Stimulated activated CD8-positive, alpha-beta memory T cell treated with anti-CD3 and anti-CD28 coated beads, Interleukin-15, amount 100 ng/mL, for 24 hours (primary cell): ENCODE measurements around the gene PTCRA.
"Not testable (repeated sequence)": the region's sequence is repeated elsewhere in the genome, so short reads cannot be mapped to it uniquely, and the experiment has no call there.

ENCODE experiments used
- DNase-seq: peaks from one replicate; pipeline ENCODE4 v3.0.0-alpha.2; 2020; ENCODE audit warnings: low read depth

The PTCRA gene, protein sequence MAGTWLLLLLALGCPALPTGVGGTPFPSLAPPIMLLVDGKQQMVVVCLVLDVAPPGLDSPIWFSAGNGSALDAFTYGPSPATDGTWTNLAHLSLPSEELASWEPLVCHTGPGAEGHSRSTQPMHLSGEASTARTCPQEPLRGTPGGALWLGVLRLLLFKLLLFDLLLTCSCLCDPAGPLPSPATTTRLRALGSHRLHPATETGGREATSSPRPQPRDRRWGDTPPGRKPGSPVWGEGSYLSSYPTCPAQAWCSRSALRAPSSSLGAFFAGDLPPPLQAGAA

DNA sequence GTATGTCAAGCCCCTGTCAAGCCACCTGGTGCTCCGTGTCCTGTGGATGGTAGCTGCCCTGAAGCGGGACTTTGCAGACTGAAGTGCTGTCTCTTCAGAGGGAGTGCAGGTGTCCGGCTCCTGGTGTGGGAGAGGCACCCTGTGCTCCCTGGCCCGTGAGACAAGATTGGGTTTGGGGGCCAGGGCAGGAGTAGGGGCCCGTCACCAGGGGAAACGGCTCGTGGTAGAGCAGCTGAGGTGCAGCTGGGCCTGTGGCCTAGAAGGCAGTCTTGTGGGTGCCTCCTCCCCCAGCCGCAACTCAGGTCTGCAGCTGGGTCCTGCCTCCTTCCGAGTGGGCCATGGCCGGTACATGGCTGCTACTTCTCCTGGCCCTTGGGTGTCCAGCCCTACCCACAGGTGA is at the start of gene PTCRA:
TSS of gene PTCRA (plus strand) at position 322 of the 400 bp plus-strand sequence. CDS start at position 339, 17 bp downstream.
- DNase-seq: no peak

DNA sequence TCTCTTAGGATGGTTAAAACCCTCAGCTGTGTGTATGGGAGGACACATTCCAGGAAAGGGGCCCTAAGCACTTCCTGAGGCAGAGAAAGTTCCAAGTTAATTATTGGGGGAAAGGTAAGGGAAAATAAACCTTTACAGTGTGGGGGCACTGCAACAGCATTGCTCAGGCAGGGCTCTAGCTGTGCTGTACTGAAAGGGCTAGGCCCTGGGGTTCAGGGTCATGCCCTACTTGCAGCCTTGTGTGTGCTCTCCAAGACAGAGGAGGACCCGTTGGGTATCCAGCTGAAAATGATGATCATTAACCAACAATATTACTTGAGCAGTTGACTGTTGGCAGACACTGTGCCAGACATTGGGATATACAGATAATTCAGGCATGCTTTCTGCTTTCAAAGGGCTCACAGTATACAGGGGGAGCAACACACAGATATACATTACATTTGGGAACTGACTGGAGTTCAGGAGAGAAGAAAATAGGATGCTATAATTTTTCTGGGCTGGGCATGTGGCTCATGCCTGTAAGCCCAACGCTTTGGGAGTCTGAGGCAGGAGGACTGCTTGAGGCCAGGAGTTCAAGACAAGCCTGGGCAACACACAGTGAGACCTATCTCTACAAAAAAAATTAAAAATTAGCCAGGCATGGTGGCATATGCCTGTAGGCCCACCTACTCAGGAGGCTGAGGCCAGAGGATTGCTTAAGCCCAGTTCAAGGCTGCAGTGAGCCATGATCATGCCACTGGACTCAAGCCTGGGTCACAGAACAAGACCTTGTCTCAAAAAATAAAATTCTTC is 45.5 kb upstream of the PTCRA start:
- no peak for DNase-seq

DNA sequence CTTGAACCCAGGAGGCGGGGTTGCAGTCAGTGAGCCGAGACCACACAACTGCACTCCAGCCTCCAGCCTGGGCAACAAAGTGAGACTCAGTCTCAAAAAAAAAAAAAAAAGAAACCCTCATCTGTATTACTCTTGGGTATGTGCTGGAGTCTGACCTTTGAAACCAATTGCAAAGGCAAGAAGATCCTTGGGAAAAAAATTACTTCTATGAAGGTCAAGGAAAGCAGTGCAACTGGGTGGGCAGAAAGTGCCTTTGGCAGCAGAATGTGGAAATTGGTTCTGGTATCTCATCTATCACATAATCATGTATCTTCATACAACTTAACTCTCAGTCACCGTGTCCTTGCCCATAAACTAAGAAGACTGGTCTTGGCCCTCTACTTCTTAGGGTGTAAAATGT is 44.1 kb upstream of the PTCRA start:
- no peak for DNase-seq

DNA sequence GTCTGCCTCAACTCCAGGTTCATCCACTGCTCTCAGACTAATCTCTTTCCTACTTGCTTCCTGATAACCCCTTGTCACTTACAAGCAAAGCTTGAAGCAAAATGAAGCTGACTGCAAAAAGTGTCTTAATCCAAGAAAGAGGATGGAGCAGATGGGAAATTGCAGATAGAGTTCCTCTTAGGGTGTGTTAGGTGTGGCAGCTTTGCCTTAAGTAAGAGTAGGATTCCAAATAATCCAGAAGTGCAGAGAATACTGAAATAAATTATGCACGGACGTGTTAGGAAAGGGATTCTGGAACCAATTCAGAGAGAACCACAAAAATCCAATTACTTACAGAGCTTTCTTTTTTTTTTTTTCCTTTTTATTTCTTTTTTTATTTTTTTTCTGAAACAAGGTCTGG is 42.5 kb upstream of the PTCRA start:
- no peak for DNase-seq

DNA sequence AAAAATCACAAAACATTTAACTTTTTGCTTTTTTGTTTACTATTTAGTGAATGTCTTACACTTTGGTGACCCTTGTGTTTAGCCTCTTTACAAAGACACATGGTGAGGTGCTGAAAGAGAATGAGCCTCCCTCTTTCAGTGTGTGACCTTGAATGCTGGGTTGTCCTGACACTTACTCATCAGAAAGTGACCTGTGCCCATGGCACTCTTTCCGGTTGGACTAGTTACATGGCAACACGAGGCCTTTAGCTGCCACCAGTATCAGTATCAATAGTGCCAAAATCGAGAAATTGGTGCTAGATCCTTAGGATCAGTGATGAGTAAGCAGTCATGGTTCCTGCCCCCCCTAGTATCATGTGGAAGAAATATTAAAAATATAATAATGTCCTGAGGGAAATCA is 38.2 kb upstream of the PTCRA start:
- DNase-seq: no peak

DNA sequence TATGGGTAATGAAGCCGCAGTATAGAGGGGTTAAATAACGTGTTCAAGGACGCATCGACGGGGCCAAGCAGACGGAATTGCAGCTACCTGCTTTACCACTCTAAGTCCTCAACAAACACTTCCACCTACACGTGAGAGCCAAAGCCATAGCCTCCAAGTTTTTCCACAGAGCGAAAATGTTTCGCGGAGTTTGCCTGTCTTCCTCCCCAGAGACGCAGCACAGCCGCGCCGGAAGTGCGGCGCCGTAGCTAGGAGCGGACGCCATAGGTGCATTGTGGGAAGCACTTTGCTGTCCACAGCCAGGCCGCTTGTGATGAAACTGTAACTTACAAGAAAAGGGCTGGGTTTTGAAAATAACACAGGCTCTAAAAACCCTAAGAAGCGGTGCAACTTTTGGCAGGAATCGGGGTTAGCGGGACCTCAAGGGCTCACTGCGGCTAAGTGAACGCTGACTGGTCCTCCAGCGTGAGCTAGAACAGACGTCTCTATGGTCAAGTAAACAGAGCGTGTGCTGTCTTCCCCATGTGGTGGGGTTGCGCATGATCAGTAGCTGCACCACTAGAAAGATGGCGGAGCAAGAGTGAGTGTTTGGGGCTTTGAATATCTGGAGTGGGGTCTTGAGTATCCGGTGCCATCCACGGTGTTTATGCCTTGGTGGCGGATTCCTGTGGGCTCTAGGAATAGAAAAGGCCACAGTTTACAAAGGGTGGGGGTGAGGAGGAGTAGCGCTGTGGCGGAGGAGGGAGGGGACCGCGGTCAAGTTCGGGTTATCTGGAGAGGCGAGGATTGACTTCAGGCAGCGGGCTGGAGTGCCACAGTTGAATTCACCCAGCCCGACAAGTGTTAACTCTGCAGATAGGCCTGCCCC is 36.2 kb upstream of the PTCRA start, which contains the start of gene RPL7L1:
TSS of gene RPL7L1 (plus strand) at position 245 of the 868 bp plus-strand sequence. CDS start at position 540, 295 bp downstream.
- DNase-seq: peak; percentile 57

DNA sequence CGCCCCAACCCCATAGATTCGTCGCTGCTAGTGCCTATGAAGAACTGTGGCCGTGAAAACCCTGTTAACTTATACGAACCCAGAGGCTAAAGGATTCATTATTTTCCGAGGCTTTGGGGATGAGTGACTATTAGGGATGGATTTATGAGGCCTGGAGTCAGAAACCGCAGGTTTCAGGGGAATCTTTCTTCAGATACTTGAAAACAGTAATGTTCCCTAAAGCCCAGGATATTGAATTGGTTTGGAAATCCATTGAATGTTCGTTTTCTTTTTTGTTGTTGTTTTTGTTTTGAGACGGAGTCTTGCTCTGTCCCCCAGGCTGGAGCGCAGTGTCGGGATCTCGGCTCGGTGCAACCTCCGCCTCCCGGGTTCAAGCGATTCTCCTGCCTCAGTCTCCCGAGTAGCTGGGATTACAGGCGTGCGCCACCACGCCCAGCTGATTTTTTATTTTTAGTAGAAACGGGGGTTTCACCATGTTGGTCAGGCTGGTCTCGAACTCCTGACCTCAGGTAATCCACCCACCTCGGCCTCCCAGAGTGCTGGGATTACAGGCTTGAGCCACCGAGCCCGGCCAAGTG is 35.5 kb upstream of the PTCRA start:
- not testable (repeated sequence) for DNase-seq

DNA sequence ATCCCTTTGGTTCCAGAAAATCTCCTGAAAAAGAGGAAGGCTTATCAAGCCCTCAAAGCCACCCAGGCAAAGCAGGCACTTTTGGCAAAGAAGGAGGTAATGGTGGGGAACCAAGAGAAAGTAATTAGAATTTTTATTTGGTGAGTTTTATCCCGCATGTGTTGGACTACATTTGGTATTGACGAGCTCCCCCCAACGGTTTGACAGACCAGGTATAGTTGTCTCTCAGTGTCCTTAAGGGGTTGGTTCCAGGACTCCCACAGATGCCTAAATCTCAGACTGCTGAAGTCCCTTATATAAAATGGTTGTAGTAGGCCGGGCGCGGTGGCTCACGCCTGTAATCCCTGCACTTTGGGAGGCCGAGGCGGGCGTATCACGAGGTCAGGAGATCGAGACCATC is 35.0 kb upstream of the PTCRA start:
- DNase-seq: not testable (repeated sequence)

DNA sequence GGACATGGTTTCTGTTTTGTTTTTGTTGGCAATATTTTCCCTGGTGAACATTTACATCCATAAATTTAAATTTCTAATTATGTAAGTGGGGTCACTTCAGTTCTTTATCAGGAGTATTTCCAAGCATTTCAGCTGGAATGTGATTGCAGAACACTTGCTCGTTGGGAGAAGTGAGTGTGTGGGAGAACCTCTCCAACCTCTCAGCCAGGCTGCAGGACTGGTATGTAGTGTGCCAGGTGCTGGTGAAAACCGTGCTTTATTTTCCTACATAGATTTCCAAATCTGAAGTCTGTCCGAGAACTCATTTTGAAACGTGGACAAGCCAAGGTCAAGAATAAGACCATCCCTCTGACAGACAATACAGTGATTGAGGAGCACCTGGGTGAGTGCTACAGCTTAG is 30.2 kb upstream of the PTCRA start:
- DNase-seq: no peak

DNA sequence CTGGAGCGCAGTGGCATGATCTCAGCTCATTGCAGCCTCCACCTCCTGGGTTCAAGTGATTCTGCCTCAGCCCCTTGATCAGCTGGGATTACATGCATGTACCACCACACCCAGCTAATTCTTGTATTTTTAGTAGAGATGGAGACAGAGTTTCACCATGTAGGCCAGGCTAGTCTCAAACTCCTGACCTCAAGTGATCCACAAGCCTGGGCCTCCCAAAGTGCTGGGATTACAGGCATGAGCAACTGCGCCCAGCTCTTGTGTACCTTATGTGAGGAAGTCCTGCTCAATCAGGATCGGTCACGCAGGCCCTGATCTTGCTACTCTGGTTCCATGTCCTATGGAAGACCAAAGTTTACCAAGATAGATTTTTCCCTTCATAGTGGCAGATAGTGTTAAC is 27.7 kb upstream of the PTCRA start:
- not testable (repeated sequence) for DNase-seq

DNA sequence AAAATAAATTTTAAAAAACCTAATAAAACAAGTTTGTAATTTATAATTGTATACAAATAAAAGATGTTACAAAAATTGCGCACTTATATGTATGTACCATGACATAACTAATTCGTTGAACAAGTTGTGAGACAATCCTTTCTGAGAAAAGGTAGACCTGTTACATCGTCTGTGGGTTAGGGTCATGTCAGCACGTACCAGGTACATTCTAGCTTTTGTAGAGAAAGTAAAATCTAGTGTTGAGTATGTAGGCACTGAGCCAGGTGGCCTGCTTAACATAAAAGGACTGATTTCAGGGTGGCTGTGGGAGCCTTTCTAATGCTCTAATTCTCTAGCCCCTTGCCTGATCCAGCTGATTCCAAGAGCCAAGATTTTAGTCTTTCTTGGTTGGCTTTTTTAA is 26.0 kb upstream of the PTCRA start:
- no peak for DNase-seq

DNA sequence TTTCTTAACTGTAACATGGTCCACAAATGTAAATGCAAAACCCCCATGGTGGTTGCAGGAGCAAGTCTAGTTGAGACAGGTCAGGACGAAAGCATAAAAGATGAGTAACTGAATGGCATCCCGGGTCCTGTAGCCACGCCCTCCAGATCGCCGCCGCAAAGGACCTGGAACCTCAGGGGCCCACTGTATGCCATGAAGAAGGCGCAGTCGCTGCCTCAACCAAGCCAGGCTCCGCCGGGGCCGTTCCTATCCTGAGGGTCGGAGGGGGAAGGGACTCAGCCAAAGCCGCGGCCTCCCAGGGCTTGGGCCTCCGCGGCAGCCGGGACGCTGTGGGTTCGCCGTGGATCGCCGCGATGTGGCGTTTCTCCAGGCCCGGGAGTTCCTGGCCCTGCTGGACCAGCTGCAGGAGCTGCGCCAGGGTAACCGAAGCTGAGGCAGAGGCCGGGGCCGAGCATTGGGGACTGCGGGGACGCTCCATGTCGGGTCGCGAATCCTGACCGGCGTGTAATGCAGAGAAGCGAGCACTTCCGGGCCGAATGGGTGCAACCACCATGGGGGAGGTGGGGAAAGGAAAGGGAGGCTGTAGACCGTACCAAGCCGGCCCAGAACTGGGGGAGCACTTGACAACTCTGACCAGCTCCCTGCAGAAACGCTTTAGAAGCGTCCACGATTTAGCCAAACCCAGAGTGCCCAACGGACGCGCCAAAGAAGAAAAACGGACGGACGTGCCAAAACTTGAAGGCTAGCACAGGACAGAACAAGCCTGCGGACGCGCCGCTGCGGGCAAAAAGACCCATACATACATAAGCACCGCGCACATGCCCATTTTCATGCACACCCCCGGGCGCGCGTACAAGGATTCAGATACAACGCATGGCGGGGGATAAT is 25.3 kb upstream of the PTCRA start:
- DNase-seq: peak; percentile 70

DNA sequence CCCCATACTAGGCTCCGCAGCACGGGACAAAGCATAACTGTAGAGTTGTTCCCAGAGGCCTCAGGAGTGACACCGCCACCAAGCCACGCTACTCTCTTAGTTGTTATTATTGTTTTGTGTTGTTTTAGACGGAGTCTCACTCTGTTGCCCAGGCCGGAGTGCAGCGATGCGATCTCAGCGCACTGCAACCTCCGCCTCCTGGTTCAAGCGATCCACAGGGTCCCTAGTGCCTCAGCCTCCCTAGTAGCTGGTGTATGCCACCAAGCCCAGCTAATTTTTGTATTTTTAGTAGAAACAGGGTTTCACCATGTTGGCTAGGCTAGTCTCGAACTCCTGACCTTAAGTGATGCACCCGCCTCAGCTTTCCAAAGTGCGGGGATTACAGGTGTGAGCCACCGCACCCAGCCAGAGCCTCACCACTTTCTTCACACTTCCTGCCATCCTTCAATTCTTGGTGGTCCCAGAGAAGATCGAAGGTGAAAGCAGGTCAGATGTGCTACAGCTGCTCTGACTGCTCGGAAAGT is 24.6 kb upstream of the PTCRA start:
- no peak for DNase-seq

DNA sequence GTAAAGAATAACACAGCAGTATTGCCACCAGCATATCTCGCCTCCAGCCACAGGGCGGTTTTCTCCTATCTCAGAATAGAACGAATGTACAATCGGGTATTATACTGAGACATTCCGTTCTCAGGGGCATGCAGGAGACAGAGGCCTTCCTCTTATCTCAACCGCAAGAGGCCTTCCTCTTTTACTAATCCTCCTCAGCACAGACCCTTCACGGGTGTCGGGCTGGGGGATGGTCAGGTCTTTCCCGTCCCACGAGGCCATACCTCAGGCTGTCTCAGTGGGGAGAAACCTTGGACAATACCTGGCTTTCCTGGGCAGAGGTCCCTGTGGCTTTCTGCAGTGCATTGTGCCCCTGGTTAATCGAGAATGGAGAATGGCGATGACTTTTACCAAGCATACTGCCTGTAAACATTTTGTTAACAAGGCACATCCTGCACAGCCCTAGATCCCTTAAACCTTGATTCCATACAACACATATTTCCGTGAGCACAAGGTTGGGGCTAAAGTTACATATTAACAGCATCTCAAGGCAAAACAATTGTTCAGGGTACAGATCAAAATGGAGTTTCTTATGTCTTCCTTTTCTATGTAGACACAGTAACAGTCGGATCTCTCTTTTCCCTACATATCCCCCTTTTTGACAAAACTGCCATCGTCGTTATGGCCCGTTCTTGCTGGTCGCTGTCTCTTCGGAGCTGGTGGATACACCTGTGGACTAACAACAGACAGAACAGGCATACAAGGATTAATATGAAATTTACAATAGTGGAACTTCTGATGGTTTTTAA is 21.6 kb upstream of the PTCRA start:
- DNase-seq: not testable (repeated sequence)

DNA sequence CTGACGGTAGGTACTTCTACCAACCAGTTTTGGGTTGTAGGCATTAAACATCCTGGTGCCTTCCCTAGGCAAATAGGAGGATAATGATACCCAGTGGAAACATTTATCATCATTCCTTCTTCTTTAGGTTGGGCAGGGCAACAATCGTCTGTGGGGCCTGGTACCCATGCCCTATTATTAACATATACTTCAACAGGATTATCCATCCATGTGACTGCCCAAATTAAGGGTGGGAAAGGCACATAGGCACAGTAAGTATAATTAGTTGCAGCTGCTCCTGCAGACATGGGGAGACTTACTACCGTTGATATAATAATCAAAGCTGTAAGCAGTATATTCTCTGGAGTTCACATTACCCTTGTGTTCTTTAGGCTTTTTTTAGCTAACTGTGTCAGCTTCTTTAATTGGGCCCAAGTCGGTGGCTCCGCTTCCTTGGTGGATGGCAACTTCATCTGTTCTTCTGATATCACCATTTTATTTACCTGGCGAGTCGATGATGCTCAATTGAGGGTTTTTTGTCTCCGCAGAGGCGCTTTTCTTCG is 19.6 kb upstream of the PTCRA start:
- no peak for DNase-seq

DNA sequence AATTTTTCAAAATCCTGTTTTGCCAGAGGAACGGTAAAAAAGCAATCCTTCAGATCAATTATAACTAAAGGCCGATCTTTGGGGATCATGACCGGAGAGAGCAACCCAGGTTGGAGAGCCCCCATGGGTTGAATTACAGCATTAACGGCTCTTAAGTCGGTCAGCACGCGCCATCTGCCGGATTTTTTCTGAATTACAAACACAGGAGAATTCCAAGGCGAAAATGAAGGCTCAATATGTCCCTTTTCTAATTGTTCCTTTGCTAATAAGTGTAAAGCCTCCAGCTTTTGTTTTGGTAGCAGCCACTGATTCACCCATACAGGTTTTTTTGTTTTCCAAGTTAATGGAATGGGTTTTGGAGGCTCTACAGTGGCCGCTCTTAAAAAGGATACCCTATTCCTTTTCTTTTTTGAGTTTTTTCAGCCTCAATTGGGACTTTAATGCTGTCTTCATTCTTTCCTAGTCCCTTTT is 16.9 kb upstream of the PTCRA start:
- DNase-seq: peak; percentile 31

DNA sequence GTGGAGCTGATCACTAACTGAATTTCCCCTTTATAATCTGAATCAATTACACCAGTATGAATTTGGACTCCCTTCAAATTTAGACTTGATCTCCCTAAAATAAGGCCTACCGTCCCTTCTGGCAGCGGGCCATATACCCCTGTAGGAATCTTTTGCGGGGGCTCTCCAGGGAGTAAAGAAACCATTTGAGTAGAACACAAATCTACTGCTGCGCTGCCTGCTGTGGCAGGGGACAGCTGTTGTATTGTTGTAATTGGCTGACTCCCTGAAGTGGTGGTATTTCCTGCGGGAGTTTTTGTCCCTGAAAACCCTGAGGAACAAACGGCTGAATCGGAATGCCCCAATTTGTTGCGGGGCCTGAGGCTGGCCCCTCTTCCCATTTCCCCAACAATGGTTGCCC is 16.0 kb upstream of the PTCRA start:
- no peak for DNase-seq

DNA sequence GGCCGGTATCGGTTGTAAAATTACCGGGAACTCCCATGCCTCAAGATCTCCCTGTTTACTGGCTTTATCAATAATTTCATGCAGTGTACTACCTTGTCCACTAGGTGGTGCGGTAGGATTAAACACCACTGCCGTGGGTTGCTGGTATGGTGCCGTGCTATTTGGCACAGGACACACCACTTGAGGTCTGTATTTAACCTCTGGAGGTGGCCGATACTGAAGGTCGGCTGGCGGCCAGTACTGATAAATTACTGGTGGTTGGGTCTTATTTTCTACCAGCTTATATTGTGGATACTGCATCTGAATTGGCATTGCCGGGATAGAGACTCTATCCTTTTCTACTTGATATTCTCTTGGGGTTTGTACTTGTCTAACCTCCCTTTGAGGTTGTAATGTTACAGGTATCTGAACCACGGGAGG is 14.3 kb upstream of the PTCRA start:
- DNase-seq: no peak

DNA sequence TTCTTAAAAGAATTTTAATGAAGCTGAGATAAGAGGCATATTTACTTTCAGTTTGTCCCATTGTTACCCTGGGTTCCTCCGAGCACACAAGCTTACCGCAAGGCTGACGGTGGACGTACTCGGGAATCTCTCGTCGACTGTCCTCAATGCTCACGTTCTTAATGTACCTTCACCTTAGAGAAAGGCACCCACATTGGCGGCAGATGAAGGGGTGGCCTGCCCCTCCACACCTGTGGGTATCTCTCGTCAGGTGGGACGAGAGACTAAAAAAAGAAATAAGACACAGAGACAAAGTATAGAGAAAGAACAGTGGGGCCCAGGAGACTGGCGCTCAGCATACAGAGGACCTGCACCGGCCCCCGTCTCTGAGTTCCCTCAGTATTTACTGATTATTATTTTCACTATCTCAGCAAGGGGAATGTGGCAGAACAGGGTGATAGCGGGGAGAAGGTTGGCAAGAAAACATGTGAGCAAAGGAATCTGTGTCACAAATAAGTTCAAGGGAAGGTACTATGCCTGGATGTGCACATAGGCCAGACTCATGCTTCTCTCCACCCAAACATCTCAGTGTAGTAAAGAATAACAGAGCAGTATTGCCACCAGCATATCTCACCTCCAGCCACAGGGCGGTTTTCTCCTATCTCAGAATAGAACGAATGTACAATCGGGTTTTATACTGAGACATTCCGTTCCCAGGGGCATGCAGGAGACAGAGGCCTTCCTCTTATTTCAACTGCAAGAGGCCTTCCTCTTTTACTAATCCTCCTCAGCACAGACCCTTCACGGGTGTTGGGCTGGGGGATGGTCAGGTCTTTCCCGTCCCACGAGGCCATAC is 13.2 kb upstream of the PTCRA start:
- not testable (repeated sequence) for DNase-seq
